SU-DHL-6 (cell line): ENCODE data around the gene SLC6A20.

Experiments
- H2AFZ ChIP-seq: fragments of 200-600 bp; sonication (generic); 2 replicates; pipeline ENCODE4 v1.6.1; 2014; ENCODE audit warnings: low read depth, mild to moderate bottlenecking, moderate library complexity, mixed read lengths, antibody characterized with exemption, low read length; ENCODE audit not compliant: severe bottlenecking
- H3F3A ChIP-seq: fragments of 200-600 bp; shearing (Covaris generic); 2 replicates; pipeline ENCODE4 v1.6.0; 2016; ENCODE audit warnings: antibody characterized with exemption, mild to moderate bottlenecking; ENCODE audit not compliant: insufficient read depth
- H3K27ac ChIP-seq: fragments of 200-600 bp; sonication (generic); 2 replicates; pipeline ENCODE4 v1.5.1; 2016; ENCODE audit warnings: low read depth, mild to moderate bottlenecking, low read length, moderate library complexity, mixed read lengths
- H3K27me3 ChIP-seq: fragments of 200-600 bp; sonication (generic), shearing (Covaris generic); 2 replicates; pipeline ENCODE4 v1.6.0; 2014; ENCODE audit warnings: mild to moderate bottlenecking, low read length
- H3K36me3 ChIP-seq: fragments of 200-600 bp; sonication (generic); 2 replicates; pipeline ENCODE4 v1.6.1; 2014; ENCODE audit warnings: mild to moderate bottlenecking, low read length, mixed read lengths
- H3K4me2 ChIP-seq: fragments of 300-600, 200-600 bp; shearing (Covaris generic), sonication (generic); 2 replicates; pipeline ENCODE4 v1.6.0; 2014; ENCODE audit warnings: low read length, low read depth, mild to moderate bottlenecking; ENCODE audit not compliant: poor library complexity, severe bottlenecking
- H3K4me3 ChIP-seq: fragments of 200-600 bp; sonication (generic); 2 replicates; pipeline ENCODE4 v1.5.1; 2014; ENCODE audit warnings: antibody characterized with exemption, low read length, mild to moderate bottlenecking, mixed read lengths; ENCODE audit not compliant: insufficient read depth, poor library complexity, severe bottlenecking
- H3K79me2 ChIP-seq: fragments of 200-600 bp; sonication (generic); 2 replicates; pipeline ENCODE4 v1.6.1; 2014; ENCODE audit warnings: mild to moderate bottlenecking, low read length, moderate library complexity; ENCODE audit not compliant: insufficient read depth
- H3K9ac ChIP-seq: fragments of 200-600 bp; sonication (generic); 2 replicates; pipeline ENCODE4 v1.7.0; 2014; ENCODE audit warnings: mild to moderate bottlenecking, low read length
- H3K9me2 ChIP-seq: fragments of 200-600 bp; sonication (generic); replicated peaks from 2 replicates; pipeline ENCODE4 v1.6.1; 2014; ENCODE audit warnings: low read length; ENCODE audit not compliant: insufficient read depth
- H3K9me3 ChIP-seq: fragments of 200-600 bp; sonication (generic); 2 replicates; pipeline ENCODE4 v1.6.1; 2014; ENCODE audit warnings: low read length, mixed read lengths; ENCODE audit not compliant: insufficient read depth
- H4K20me1 ChIP-seq: fragments of 200-600 bp; sonication (generic); 2 replicates; pipeline ENCODE4 v1.6.1; 2014; ENCODE audit warnings: low read depth, mild to moderate bottlenecking, antibody characterized with exemption, low read length, moderate library complexity, mixed read lengths
- EZH2phosphoT487 ChIP-seq: fragments of 200-600 bp; sonication (generic), shearing (Covaris generic); conservative IDR thresholded peaks from 2 replicates; pipeline ENCODE4 v1.6.1; 2018; ENCODE audit warnings: mild to moderate bottlenecking, antibody characterized with exemption, low read length, moderate library complexity, mixed read lengths
- TF ChIP-seq, protein P1 (sequence below): fragments of 200-600 bp; sonication (generic); IDR thresholded peaks from one replicate; pipeline ENCODE4 v1.5.1; 2017; ENCODE audit warnings: antibody characterized with exemption, mild to moderate bottlenecking, low read length, moderate library complexity; ENCODE audit not compliant: insufficient read depth, poor library complexity, severe bottlenecking

The SLC6A20 gene

DNA sequence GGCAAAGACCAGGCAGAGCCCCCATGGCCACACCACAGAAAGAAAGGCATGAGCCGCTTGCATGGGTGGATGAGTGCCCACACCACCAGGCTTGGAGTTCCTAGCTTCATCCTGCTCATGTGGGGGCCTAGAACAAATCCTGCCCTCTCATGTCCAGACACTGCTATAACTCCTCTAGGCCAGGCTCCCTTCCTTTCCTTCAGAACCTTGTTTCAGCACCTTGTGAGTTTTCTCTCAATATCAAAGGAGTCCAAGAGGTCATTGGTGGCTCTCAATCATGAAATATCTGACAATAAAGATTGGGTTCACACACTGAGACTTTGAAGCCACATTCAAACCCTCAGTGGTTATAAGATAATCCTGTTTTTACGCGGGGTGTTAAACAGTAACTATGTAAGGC, 12.7 kb downstream of the SLC6A20 start:
- Histone ChIP-seq H3K79me2 (no peaks in the 10 kb centered on the region), H3K9me2 (no peaks in the 10 kb centered on the region), H3K36me3 (no peaks in the 10 kb centered on the region), H3K4me2 (no peak overlapping the region), H4K20me1 (no peaks in the 10 kb centered on the region), H3F3A (no peaks in the 10 kb centered on the region), H3K27me3 (no peaks in the 10 kb centered on the region), H3K9me3 (no peaks in the 10 kb centered on the region), H3K9ac (no peak overlapping the region), H2AFZ (no peak overlapping the region), H3K27ac (no peak overlapping the region), H3K4me3 (no peak overlapping the region)
- TF ChIP-seq, protein P1, sequence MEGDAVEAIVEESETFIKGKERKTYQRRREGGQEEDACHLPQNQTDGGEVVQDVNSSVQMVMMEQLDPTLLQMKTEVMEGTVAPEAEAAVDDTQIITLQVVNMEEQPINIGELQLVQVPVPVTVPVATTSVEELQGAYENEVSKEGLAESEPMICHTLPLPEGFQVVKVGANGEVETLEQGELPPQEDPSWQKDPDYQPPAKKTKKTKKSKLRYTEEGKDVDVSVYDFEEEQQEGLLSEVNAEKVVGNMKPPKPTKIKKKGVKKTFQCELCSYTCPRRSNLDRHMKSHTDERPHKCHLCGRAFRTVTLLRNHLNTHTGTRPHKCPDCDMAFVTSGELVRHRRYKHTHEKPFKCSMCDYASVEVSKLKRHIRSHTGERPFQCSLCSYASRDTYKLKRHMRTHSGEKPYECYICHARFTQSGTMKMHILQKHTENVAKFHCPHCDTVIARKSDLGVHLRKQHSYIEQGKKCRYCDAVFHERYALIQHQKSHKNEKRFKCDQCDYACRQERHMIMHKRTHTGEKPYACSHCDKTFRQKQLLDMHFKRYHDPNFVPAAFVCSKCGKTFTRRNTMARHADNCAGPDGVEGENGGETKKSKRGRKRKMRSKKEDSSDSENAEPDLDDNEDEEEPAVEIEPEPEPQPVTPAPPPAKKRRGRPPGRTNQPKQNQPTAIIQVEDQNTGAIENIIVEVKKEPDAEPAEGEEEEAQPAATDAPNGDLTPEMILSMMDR = no peak
- TF ChIP-seq EZH2phosphoT487 = no peak

DNA sequence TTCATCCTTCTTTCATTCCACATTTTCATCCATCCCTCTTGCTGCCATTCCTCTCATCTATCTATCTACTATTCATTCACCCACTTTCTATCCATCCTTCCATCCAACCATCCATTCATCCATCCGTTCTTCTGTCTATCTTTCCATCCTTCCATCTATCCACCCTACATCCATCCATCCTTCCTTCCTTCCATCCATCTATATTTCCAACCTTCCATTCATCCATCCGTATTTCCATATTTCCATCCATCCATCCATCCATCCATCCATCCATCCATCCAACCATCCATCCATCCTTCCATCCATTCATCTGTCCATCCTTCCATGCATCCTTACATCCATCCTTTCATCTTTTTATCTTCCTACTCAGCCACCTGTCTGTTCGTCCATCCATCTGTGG, 14.0 kb downstream of the SLC6A20 start:
- Histone ChIP-seq H3K36me3 (no peaks in the 10 kb centered on the region), H3K27me3 (no peaks in the 10 kb centered on the region), H3K4me2 (no peak overlapping the region), H3K27ac (no peak overlapping the region), H3K9ac (no peak overlapping the region), H3F3A (no peaks in the 10 kb centered on the region), H3K9me3 (no peaks in the 10 kb centered on the region), H3K9me2 (no peaks in the 10 kb centered on the region), H2AFZ (no peak overlapping the region), H4K20me1 (no peaks in the 10 kb centered on the region), H3K79me2 (no peaks in the 10 kb centered on the region), H3K4me3 (no peak overlapping the region)
- TF ChIP-seq EZH2phosphoT487 = no peak
- TF ChIP-seq, protein P1 = no peak

DNA sequence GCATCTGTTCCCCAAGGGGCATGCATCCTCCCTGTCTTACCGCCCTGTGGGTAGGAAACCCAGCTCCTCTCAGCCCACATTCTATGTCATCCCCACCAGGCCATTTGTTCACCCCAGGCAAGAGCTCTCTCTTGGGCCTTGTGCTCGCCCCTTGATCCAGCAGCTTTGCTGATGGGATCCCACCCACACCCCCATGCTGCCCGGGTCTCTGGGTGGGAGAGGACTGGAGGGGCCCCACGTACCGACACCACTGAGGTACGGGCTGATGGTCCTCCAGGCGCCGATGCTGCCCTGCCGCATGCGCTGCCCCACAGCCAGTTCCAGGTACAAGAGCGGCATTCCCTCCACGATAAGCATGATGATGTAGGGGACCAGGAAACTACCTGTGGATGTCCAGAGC, 14.5 kb downstream of the SLC6A20 start:
- H3K9ac ChIP-seq = no peak overlapping the region
- no peaks in the 10 kb centered on the region for H3K27me3 ChIP-seq
- no peak overlapping the region for H3K27ac ChIP-seq
- H3K36me3 ChIP-seq = no peaks in the 10 kb centered on the region
- H2AFZ ChIP-seq = no peak overlapping the region
- no peaks in the 10 kb centered on the region for H3K79me2 ChIP-seq
- no peaks in the 10 kb centered on the region for H3K9me2 ChIP-seq
- H3F3A ChIP-seq = no peaks in the 10 kb centered on the region
- TF ChIP-seq, protein P1 = no peak
- no peak for TF ChIP-seq EZH2phosphoT487
- no peak overlapping the region for H3K4me3 ChIP-seq
- no peaks in the 10 kb centered on the region for H3K9me3 ChIP-seq
- H3K4me2 ChIP-seq = no peak overlapping the region
- no peaks in the 10 kb centered on the region for H4K20me1 ChIP-seq

DNA sequence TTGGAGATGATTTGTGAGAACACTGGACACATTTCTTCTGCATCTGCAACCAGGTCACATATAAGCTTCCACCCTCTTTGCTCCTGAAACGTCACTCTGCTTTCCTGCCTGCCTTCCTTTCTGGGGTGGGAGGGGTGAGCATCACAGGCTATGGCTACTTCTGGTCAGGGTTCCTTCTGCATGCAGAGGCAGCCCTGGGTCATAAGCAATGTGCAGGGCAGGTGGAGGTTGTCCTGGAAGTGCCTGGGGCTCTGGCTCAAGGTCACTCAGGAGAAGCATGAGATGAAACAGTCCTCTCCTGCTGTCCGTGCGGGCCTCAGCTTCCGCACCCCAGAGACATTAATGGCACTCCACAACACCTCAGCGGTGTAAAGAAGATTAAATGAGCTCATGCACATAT, 15.1 kb downstream of the SLC6A20 start:
- no peaks in the 10 kb centered on the region for H3K79me2 ChIP-seq
- no peaks in the 10 kb centered on the region for H3K9me2 ChIP-seq
- H3K27me3 ChIP-seq = no peaks in the 10 kb centered on the region
- no peak overlapping the region for H3K27ac ChIP-seq
- H4K20me1 ChIP-seq = no peaks in the 10 kb centered on the region
- no peaks in the 10 kb centered on the region for H3F3A ChIP-seq
- H3K4me2 ChIP-seq = no peak overlapping the region
- no peak overlapping the region for H3K9ac ChIP-seq
- no peaks in the 10 kb centered on the region for H3K9me3 ChIP-seq
- no peak overlapping the region for H2AFZ ChIP-seq
- no peaks in the 10 kb centered on the region for H3K36me3 ChIP-seq
- H3K4me3 ChIP-seq = no peak overlapping the region
- TF ChIP-seq, protein P1 = no peak
- no peak for TF ChIP-seq EZH2phosphoT487
